Pancreas (tissue), 10 donors: ENCODE measurements around the gene MDM1. TPM values are rescaled to one million over a fixed set of nuclear protein-coding genes. Genes with fewer than 3 reads are reported as not detected.

ENCODE experiments used
- ATAC-seq, 4 donors: fragments of 200-7000 bp; cut with Tn5 transposase; one replicate each; pipeline versions ENCODE4 v1.8.0 to v1.9.1; 2020; ENCODE audit warnings: mild to moderate bottlenecking in 4 of 4, moderate library complexity in 4 of 4
- DNase-seq, 6 donors: peaks; one replicate each; pipeline ENCODE4 v3.0.0-alpha.2; 2020
- FAIRE-seq: peaks from 2 replicates; lab custom pipeline; 2012; peaks lifted over from hg19 to GRCh38; lab: Jason Lieb, UNC
- H3K27ac ChIP-seq, 4 donors: fragments of 200-600 bp; sonication (generic); 1 replicate in 3 of 4; 2 replicates in 1 of 4; pipeline versions ENCODE4 v1.5.0 to v1.8.0; 2020
- H3K27me3 ChIP-seq, 4 donors: fragments of 200-600 bp; one replicate each; pipeline ENCODE4 v1.8.0; 2021
- H3K36me3 ChIP-seq, 3 donors: fragments of 200-600 bp; sonication (generic) in 1 of 3; one replicate each; pipeline versions ENCODE4 v1.5.0 to v1.8.0; 2020 to 2021
- H3K4me1 ChIP-seq, 3 donors: fragments of 200-600 bp; one replicate each; pipeline ENCODE4 v1.8.0; 2021
- H3K4me3 ChIP-seq, 4 donors: fragments of 200-600 bp; sonication (generic) in 2 of 4; one replicate each; pipeline versions ENCODE4 v1.5.0 to v1.8.0; 2020 to 2021
- H3K9me3 ChIP-seq, 4 donors: fragments of 200-600 bp; one replicate each; pipeline ENCODE4 v1.8.0; 2021
- CTCF ChIP-seq, 4 donors: fragments of 200-600 bp; sonication (generic) in 3 of 4; IDR thresholded peaks; one replicate each; pipeline versions ENCODE4 v1.5.0 to v1.8.0; 2021; ENCODE audit warnings: antibody characterized with exemption in 4 of 4
- WGBS, 2 donors: extraction: QIAGEN DNeasy Blood & Tissue Kit; methylation state at CpG; one replicate each; pipeline ENCODE4 v1.1.7; 2013; 5-methylcytosine and 5-hydroxymethylcytosine counted together
- intact Hi-C, 3 donors: fragments of 100-400 bp; cut with DNase I; formaldehyde crosslinking; loops; one replicate each; pipeline versions ENCODE4 v1.11.1 to v1.14.2; 2022
- polyA plus RNA-seq, 2 donors: library from polyadenylated mRNA; stranded (reverse); fragments of 200-250 nt; gene quantifications; one replicate each; pipeline ENCODE4 v1.2.3, GENCODE V29; 2013
- total RNA-seq, 6 donors: library from RNA; stranded (reverse); fragmentation: NEBNext Ultra II Directional in 4 of 6; extraction: Animal tissue kit (Norgen Biotek cat#: 25700) in 4 of 6; gene quantifications; one replicate each; pipeline versions ENCODE4 v1.2.1 to v1.2.4, GENCODE V29; 2021 to 2023
- donor health status: healthy with polysubstance abuse.
- donor health status: DM: no; HTN: no; CAD: no; lungs with moderate emphysema.
- donor health status: DM: no; HTN: no; CAD: no.
- donor health status: control.
- donor health status: control.
- donor health status: Bipolar disorder and iron deficiency.
- donor health status: DM: yes; HTN: yes; CAD: no.
- donor health status: DM: no; HTN: no; CAD: no.
- donor health status: DM: no; HTN: no; CAD: no.
- donor health status: DM: yes; HTN: yes; CAD: no.

The MDM1 gene, protein sequence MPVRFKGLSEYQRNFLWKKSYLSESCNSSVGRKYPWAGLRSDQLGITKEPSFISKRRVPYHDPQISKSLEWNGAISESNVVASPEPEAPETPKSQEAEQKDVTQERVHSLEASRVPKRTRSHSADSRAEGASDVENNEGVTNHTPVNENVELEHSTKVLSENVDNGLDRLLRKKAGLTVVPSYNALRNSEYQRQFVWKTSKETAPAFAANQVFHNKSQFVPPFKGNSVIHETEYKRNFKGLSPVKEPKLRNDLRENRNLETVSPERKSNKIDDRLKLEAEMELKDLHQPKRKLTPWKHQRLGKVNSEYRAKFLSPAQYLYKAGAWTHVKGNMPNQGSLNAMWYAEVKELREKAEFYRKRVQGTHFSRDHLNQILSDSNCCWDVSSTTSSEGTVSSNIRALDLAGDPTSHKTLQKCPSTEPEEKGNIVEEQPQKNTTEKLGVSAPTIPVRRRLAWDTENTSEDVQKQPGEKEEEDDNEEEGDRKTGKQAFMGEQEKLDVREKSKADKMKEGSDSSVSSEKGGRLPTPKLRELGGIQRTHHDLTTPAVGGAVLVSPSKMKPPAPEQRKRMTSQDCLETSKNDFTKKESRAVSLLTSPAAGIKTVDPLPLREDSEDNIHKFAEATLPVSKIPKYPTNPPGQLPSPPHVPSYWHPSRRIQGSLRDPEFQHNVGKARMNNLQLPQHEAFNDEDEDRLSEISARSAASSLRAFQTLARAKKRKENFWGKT
- total RNA-seq (1 to 10 TPM; 3.4 to 9.5 (median 4.6) TPM), polyA plus RNA-seq (10 to 100 TPM in 1 of 2 donors, 1 to 10 TPM in 1; 5.8 to 10.4 TPM)

DNA sequence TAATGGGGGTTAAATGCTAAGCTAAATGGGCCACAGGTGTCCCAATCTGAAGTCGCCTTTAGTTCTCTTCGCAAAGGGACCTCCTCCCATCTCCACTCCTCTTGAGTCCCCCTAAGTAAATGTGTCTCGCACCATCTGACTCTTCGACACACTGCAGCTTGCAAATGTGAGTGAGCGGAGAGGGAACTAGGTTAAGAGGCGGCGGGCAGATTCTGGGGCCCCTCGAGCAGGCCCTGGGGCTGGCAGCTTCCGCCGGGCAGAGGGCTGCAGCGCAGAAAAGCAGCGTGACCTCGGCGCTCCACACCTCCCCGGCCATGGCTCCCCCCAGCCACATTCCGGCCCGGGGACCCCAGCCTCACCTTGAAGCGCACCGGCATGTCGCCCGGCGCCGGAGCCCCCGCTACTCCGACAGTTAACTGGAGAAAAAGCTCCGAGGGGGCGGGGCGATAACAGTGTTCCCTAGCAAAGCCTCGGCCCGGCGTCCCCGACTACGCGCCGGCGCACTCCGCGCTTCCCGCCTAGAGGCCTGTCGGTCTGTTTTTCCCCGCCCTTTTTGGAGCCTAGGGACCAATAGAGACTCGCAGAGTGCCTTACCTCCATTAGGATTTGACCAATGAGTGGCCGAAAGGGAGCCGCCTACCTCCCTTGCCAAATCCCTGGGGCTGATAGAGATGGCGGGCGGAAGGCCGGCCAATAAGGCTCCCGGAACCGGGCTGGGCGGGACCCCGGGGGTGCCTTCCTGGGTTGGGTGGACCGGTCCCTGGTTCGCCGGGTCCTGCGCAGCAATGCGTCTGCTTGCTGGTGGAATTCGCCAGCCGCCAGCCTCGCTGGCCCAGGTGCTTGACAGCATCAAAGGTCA lies at the start of gene MDM1:
Gene MDM1 (minus strand): TSS at position 494 of the 859 bp plus-strand sequence. CDS start 117 bp downstream, at position 377.
- H3K27me3 ChIP-seq, result no peaks in the 10 kb centered on the region
- WGBS, 2 donors, result 0 to 1% methylated on average over 51 to 59 of the region's 59 CpGs
- DNase-seq (peak; percentile 95 to 99 (median 98)), ATAC-seq (peak; percentile 98 to 100 (median 99)), FAIRE-seq (peak; percentile 92)
- H3K36me3 ChIP-seq, result no peaks in the 10 kb centered on the region
- H3K9me3 ChIP-seq, result no peaks in the 10 kb centered on the region
- peak within 1 kb of the TSS; percentile 53 to 87 (median 76) for H3K4me3 ChIP-seq
- peaks cover 0 to 8% (median 6%) of the 10 kb centered on the region in 3 donors for H3K4me1 ChIP-seq
- no peak for TF ChIP-seq CTCF (IDR thresholded peaks at IDR 0.05)
- H3K27ac ChIP-seq, result peak within 1 kb of the TSS in 2 of 4 donors; percentile 47 to 54
- intact Hi-C loops, result no loop called here

GRCh38 chr12:68381476-68382219 lies 49.5 kb upstream of the MDM1 start:
- H3K4me1 ChIP-seq, result no peaks in the 10 kb centered on the region
- TF ChIP-seq CTCF (IDR thresholded peaks at IDR 0.05), result no peak
- no peaks in the 10 kb centered on the region for H3K9me3 ChIP-seq
- no peaks in the 10 kb centered on the region for H3K27me3 ChIP-seq
- ATAC-seq (no peak), DNase-seq (no peak), FAIRE-seq (no peak)
- H3K4me3 ChIP-seq, result no peak overlapping the region
- no peak overlapping the region for H3K27ac ChIP-seq
- intact Hi-C loops, result no loop called here
- H3K36me3 ChIP-seq, result no peaks in the 10 kb centered on the region
- 75 to 78% methylated on average over 6 of the region's 6 CpGs for WGBS, 2 donors

DNA sequence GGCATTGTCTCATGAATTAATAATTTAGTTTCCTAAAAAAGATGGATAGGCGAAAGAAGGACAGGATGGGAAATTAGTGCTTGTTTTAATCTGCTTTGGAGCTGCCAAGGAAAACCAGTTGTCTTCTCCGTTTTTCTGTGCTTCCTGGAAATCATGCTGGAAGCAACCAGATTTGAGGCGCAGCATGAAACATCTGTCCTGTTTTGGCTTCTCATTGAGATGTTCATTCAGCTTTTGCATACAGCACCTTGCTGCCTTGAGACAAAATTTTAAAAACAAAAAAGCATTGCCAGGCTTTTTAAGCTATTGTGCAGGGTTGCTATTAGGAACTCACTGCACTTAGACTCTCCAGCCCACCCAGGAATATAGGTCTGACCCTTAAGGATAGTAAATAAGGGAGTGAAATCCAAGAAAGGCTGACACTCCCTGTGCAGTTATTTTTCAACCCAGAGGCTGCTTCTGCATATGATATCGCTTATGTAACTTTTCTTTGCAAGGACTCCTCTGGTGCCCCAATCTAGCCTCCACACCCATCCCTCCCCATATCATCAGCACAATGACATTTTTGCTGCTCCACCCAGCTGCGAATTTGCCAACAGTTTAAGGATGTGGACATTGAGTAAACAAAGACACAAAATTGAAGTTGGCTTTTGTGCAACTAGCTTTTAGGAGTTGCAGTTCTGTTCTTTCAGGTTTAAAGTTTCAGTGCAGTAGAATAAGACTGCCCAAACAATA lies 46.9 kb upstream of the MDM1 start:
- Histone ChIP-seq H3K9me3 (no peaks in the 10 kb centered on the region), H3K36me3 (no peaks in the 10 kb centered on the region), H3K4me1 (no peaks in the 10 kb centered on the region), H3K27ac (no peak overlapping the region), H3K27me3 (no peaks in the 10 kb centered on the region), H3K4me3 (no peak overlapping the region)
- DNase-seq (no peak), FAIRE-seq (no peak), ATAC-seq (no peak)
- WGBS, 2 donors, result 51 to 56% methylated on average over 5 of the region's 5 CpGs
- no peak for TF ChIP-seq CTCF (IDR thresholded peaks at IDR 0.05)
- intact Hi-C loops, result no loop called here

GRCh38 chr12:68377881-68378280 lies 45.7 kb upstream of the MDM1 start:
- Histone ChIP-seq H3K27ac (no peak overlapping the region), H3K9me3 (no peaks in the 10 kb centered on the region), H3K36me3 (no peaks in the 10 kb centered on the region), H3K4me3 (no peak overlapping the region), H3K27me3 (no peaks in the 10 kb centered on the region), H3K4me1 (no peaks in the 10 kb centered on the region)
- no peak for FAIRE-seq
- intact Hi-C loops, result no loop called here
- no peak for TF ChIP-seq CTCF (IDR thresholded peaks at IDR 0.05)
- ATAC-seq, result no peak
- no peak for DNase-seq
- 61 to 72% methylated on average over 3 of the region's 3 CpGs for WGBS, 2 donors
